Stimulated activated CD8-positive, alpha-beta memory T cell treated with anti-CD3 and anti-CD28 coated beads, Interleukin-15, amount 100 ng/mL, for 4 hours (primary cell): ENCODE data around the gene MPHOSPH9.

ENCODE experiments used
- DNase-seq, 2 donors: peaks; one replicate each; pipeline ENCODE4 v3.0.0-alpha.2; 2020; ENCODE audit warnings: low read depth in 2 of 2

Gene MPHOSPH9, protein sequence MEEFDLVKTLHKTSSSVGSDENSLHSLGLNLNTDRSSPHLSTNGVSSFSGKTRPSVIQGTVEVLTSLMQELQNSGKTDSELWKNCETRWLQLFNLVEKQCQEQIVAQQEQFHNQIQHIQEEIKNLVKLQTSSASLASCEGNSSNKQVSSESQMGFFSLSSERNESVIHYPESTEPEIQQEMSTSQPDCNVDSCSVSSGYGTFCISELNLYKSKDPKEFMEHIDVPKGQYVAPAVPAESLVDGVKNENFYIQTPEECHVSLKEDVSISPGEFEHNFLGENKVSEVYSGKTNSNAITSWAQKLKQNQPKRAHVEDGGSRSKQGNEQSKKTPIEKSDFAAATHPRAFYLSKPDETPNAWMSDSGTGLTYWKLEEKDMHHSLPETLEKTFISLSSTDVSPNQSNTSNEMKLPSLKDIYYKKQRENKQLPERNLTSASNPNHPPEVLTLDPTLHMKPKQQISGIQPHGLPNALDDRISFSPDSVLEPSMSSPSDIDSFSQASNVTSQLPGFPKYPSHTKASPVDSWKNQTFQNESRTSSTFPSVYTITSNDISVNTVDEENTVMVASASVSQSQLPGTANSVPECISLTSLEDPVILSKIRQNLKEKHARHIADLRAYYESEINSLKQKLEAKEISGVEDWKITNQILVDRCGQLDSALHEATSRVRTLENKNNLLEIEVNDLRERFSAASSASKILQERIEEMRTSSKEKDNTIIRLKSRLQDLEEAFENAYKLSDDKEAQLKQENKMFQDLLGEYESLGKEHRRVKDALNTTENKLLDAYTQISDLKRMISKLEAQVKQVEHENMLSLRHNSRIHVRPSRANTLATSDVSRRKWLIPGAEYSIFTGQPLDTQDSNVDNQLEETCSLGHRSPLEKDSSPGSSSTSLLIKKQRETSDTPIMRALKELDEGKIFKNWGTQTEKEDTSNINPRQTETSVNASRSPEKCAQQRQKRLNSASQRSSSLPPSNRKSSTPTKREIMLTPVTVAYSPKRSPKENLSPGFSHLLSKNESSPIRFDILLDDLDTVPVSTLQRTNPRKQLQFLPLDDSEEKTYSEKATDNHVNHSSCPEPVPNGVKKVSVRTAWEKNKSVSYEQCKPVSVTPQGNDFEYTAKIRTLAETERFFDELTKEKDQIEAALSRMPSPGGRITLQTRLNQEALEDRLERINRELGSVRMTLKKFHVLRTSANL

DNA sequence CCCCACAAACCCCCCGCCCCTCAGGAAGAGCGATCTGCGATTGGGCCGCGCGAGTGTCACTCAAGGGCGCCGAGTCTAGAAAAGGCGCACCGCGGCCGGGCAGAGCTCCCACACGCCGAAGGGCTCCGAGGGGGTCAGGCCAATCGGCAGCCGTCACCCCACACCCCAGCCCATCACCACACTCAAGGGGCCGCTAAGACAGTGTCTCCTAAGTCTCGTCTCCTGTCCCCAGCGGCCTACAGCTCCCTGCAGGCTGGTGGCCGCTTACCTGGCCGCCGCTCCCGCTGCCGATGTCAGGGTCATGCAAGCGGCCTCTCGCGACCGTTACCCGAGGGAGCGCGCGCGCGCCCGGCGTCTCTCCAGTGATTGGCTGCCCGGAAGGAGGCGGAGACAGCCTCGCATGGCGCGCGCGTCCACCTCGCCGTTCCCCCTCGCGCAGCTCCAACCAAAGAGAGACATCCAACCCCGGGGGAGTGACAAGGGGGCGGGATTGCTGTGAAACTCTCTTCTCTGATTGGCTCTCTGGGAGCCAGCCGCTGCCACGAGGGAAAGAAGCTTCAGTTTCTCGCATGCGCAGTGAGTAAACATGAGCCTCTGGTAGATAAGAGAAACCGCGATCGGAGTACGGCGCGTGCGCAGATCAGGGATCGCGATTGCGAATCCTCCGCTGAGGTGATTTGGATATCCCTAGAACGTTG, at the start of gene MPHOSPH9, which contains the start of gene MTRFR:
MPHOSPH9 (minus strand) TSS at position 335 of the 698 bp plus-strand sequence. CDS start 2,777 bp downstream, outside the sequence.
MTRFR (plus strand) TSS at position 630 of the 698 bp plus-strand sequence. CDS start 20,239 bp downstream, outside the sequence.
- DNase-seq, result peak; percentile 97 to 99

DNA sequence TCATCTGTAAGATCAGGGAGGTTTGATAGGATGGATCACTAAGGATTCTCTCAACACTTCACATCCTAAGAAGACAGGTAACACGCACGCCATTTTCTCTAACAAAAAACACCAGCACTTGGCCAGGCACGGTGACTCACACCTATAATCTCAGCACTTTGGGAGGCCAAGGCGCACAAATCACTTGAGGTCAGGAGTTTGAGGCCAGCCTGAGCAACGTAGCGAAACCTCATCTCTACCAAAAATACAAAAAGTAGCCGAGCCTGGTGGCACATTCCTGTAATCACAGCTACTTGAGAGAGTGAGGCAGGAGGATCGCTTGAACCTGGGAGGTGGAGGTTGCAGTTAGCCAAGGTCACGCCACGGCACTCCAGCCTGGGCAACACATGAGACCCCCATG, 49.2 kb upstream of the MPHOSPH9 start:
- DNase-seq, result no peak

DNA sequence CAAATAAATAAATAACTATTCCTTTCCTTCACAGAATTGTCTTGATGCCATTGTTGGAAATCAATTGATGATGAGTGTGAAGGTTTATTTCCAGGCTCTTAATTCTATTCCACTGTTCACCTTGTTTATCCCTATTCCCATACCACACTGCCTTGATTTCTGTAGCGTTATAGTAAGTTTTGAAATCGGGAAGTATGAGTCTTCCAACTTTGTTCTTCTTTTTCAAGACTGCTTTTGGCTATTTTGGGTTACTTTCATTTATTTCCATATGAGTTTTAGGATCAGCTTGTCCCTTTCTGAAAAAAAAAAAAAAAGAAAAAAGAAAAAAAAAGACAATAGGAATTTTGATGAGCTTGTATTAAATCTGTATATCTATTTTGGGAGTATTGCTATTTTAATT, 48.0 kb upstream of the MPHOSPH9 start:
- DNase-seq, result no peak

DNA sequence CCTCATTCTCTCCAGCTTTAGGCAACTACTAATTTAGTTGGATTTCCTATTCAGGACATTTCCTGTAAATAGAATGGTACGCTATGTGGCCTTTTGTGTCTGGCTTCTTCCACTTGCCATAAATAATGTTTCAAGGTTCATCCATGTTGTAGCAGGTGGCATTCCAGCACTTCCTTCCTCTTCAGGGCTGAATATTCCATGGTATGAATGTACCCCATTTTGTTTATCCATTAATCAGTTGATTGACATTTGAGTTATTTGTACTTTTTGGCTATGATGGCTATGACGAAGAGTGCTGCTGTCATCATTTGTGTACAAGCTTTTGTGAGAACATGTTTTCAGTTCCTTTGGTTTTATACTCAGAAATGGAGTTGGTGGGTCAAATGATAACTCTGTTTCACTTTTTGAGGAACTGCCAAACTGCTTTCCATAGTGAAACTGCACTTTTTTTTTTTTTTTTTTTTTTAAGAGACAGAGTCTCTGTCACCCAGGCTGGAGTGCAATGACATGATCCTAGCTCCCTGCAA, 45.2 kb upstream of the MPHOSPH9 start:
- no peak for DNase-seq

DNA sequence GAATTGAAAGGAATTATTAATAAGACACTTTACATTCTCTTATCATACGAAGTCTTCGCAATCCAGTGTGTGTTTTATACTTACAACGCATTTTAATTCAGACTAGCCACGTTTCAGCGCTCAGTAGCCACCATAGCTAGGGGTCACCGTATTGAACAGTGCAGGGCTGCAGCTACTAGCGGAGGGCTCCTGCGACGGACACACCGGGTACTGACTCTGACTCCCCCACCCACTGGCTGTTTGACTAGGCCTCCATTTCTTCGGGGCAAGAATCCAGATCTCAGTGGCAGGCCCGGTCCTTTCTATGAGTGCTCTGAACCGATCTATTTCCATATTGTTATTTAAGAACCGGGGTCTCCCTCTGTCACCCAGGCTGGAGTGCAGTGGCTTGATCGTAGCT, 40.2 kb upstream of the MPHOSPH9 start:
- no peak for DNase-seq

DNA sequence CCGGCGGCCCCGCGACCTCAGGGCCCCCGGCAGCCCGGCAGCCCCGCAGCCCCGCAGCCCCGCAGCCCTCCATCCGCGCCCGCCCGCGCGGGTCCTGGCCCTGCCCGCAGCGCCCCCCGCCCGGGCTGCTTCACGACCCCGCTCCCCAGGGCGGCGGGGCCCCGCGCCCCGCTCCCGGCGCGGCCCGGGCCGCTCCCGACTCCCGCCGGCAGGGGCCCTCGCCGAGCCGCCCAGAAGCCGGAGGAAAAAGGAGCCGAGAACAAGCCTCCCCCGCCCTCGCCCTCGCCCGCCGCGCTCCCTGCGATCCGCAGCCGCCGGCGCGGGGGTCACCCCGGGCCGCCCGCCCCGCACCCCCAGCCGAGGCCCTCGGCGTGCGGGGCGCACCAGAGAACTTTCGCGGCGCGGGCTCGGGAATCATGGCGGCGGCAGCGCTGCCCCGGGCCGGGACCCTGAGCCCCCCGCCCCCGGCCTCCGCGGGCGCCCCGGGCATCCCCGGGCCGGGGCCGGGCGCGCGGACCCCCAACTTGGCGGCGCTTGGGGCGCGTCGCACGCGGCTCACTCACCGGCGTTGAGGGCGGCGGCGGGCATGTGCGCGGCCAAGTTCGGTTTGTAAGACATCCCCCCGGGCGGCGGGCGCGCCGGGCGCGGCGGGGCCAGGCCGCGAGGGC, 38.2 kb upstream of the MPHOSPH9 start:
- peak; percentile 42 to 56 for DNase-seq

DNA sequence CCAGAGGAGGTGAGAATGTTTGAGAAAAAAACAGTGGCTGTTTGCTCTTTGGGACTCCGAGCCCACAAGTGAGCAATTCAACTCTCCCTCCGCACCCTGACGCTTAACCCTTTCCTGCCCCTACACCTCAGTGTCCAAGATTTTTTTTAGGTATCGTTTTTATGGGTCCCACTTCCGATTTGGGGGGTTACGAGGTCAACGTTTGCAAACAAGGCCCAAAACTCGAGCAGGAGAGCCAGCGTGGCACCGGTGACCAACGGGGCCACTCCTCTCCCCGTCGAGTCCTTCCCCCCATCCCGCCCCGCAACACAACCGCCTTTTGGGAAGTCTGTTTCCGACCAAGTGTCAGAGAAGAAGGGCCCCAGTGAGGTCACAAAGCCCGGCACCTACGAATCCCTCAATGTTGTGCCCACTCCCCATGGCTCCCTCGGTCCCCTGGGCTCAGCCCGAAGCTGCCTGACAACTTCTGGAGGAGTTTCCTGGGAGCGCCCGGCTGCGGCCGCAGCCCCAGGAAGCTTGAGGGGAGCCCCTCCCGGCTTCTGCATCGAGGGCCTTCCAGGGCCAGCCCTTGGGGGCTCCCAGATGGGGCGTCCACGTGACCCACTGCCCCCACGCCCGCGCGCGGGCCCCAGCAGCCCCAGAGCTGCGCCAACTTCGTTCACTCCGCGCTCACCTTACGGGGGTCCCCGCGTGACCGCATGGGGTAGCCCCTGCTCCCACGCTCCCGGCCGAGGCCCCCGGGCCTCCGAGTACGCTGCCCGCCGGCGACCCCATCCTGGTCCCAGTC, 37.5 kb upstream of the MPHOSPH9 start:
- DNase-seq, result no peak

DNA sequence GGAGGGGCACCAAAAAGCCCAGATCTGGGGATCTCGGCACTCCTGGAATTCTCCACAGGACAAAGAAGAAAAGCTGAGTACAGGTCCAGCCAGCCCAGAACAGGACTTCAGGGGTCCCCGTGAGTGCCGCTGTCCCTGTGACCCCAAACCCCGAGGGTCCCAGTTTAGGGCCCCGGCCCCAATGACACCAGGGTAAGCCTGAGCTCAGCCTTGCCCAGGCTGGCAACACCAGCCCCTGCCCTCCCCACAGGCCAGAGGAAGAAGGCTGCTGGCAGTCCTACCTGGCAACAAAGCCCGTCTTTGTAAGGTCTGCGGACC, 36.9 kb upstream of the MPHOSPH9 start:
- DNase-seq, result no peak

DNA sequence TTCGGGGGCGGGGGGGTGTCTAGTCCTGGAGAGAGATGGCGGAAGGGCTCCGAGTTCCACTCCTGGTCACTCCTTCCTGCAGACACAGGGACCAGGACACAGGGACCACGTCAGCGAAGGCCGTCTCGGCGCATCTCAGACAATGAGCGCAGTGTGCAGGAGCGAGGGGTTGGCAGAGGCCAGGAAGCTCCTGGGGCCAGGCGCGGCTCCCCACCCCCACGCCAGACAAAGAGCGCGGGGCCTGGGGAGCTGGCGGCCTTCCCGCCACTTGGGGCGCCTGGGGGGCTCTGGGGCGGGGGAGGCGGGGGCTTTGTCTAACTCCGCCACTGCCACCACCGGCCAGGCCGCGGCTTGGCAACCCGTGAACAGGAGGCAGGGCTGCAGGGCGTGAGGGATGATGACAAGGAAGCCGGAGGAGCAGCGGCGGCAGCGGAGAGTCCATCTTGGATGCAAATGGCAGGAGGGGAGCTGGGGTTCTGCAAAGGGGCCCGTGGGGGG, 36.5 kb upstream of the MPHOSPH9 start:
- DNase-seq, result no peak

DNA sequence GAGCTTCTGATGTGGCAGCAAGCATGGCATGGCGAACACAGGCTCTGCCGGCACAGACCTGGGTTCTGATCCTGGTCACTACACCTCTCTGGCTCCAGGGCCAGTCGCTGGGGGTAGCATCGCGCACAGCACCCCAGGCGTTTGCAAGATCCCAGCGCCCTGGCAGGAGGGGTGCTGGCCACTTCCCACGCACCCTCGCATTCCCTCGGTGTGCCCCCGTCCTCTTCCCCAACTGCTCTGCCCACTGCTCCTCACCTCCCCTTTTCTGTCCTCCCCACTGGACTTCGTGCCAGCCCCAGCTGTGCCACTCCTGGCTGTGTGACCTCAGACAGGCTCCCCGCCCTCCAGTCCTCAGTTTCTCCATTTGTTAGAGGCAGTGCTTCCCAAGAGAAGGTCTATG, 35.9 kb upstream of the MPHOSPH9 start:
- DNase-seq, result no peak

DNA sequence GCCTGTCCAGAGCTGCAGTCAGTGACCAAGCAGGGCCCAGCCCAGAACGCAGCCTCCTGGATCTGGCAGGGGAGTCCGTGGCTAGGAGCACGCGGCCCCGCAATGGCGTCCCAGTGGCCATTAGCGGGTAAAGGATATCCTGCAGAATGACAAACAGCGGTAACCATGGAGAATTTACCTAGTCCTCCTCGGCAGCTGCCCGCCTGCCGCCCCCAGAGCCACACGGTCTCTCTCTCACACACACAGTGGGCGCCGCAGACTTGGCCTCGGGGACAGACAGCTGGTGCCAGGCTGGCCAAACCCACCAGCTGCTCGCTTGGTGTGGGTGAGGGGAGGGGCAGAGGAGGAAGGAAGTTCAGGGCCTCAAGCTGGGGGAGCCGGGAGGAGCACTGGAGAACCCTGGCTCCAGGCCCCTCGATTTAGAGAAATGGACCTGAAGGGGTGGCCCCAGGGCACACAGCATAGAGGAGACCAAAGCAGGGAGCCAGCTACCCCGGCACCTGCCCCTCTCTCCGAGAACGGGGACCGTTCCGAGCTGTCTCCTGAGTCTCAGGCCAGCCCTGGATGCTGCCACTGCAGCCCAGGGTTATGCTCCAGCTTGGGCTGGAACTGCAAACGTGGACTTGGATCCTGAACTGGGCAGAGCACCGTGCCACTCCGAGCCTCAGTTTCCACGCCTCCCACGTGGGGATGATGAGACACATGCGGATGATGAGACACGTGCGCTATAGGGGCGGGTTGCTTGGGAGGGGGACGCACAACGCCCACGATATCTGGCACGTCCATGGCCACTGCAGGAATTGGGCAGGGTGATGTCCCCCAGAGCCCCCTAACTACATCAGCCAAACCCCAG, 35.3 kb upstream of the MPHOSPH9 start:
- no peak for DNase-seq

DNA sequence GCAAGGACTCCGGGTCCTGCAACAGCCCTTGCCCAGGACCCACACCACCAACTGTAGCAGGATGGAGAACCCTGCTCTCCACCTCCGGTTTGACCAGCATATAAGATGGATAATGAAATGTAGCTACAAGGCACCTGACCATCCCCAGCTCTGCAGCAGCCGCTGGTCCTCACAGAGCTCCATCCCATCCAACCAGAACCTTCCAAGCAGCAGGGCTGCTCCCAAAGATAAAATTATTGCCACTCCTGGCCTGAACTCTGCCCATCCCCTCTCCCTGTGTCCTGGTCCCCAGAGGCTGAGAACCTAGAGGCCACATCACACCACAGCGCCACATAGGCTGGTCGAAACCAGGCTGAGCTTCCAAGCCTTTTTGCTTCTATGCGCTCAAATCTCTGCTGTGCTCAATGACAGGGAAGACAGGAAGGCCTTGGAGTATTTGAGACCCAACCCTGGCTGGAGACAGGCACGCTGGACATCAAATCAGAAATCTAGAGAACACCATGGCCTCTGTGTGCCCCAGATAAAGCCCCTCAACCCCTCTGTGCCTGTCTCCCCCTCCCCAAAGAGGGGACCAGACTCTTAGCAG, 34.5 kb upstream of the MPHOSPH9 start:
- DNase-seq, result no peak

DNA sequence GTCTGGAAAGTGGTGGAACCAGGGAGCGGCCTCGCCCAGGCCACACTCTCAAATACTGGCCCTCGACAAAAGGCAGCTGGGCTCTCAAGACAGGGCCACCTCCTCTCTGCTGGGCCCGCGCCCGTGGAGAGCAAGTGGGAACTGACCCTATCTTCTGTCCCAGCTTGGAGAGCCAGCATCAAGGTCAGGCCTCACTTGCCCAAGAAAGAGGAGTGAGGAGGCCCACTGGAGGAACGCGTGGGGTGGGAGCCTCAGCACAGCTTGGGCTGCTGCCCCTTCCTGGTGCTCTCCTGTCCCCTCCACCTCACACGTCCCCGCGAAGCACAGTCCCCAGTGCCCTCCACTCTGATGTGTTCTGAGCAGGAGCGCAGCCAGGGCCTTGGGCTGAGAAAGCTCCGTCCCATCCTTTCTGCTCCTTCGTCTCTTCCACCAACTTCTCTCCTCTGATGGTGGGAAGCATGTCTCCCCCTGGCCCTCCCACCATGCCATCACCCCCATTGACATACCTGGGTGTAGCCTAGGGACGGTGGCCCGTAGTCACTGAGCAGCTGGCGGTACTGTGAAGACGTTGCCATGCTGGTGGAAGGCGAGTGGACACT, 33.8 kb upstream of the MPHOSPH9 start:
- DNase-seq, result no peak

DNA sequence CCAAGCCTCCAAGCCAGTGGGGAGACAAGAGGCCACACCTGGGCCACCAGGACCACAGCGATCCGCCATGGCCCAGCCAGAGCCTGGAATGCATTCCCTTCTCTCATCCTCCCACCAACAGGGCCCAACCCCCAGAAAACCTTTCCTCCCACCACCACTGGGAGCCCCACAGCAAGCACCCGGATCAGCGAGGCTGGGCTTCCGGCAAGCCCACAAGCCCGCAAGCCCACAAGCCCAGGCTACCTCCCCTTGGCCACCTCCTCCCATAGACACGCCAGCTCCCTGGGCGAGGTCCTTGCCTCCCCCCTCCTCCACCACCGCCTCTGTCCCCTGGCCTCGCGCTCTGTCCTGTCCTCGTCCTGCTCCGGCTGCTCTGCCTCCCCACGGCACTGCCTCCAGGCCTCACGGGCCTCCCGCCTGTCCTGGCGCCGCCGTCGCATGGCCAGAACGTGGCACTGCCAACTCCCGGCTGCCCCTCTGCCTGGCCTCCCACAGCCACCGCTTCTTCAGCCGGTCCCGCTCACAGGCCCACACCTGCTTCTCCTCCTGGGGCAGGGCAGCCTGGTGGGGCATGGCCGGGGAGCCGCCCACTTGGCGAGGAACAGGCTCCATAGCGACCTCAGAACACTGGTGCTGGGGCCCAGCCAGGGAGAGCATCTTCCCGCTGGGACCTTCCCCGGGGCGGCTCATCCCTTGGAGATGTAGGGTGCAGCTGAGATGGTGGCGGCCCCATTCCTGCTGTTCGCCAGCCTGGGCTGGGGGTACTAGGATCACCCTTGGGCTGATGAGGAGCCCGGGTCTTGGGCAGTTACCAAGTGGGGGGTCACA, 33.1 kb upstream of the MPHOSPH9 start:
- no peak for DNase-seq

DNA sequence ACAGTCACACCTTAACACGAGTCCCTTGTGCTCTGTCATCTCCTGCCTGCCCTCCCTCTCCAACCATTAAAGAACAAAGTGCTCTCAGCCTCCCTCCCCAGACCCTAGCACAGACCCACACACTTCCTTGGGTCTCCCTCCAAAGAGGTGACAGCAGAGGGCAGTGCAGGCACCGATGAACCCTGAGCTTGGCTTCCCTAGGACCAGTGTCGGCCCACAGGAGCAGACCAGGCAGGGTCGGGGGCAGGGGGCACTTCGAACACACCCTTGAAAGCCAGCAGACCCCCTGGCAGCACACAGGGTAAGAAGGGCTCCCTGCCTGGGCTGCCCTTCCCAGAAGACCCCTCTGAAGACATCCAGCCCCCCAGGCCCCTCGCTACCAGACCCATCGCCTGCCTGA, 31.7 kb upstream of the MPHOSPH9 start:
- no peak for DNase-seq

DNA sequence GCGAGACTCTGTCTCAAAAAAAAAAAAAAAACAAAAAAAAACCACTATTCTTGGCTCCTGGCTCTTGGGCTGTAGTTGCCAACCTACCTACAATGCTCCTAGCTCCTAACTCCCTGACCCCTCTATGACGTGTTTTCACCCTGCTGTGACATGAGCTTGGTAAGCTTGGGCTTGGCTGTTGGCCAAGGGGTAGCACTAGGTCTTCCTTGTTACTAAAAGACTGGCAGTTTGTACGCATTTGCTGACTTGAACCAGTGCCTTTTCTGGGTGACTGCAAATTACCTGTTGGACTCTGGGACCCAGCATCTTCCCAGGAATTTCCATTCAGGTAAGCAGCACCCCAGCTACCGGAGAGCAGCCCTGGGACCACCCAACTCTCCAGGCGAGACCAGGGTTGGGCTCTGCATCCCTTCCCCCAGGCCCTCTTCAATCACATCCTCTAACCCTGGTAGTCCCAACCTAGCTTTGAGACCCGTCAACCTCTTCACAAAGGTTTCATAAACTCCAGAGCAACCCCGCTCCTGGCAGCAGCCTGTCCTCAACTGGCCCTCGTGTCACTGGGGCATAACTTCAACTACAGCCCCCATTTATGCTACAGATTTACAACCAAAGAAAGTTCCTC, 30.4 kb upstream of the MPHOSPH9 start:
- DNase-seq, result no peak

DNA sequence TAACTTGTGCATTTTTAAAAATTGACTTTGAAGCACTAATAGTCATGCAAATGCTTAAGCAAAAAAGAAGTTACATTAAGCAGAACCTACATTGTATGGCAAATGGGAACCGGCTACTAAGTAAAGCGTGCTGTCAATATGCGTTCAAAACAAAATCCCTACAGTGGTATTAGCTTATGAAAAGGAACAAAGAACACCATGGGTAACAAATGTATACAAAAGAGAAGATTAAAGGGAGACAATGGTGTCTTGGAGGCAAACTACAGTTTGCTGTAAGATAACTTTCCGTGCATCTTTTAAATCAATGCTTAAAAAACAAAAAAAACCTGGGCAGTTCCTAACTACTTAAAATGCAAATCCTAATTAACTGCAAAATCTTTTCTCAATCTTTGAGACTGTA, 28.3 kb upstream of the MPHOSPH9 start:
- DNase-seq, result no peak
